Measurements from ENCODE around the gene GARNL3.

The GARNL3 gene

GRCh38 chr9:127316586-127317323 lies 52.2 kb downstream of the GARNL3 start:
- no peaks in the 10 kb centered on the region for H3K27me3 ChIP-seq
- no peak for TF ChIP-seq CTCF (IDR thresholded peaks at IDR 0.05; ENCODE audit: low read depth, low read length)
- no peak for DNase-seq
- no peak overlapping the region for H3K4me3 ChIP-seq (ENCODE audit: low read depth, low read length)
- H3K36me3 ChIP-seq, result peaks cover 51% of the 10 kb centered on the region
- no peaks in the 10 kb centered on the region for H3K9me3 ChIP-seq
- H3K4me1 ChIP-seq, result peaks cover 8% of the 10 kb centered on the region

GRCh38 chr9:127318651-127319167 lies 54.1 kb downstream of the GARNL3 start:
- H3K36me3 ChIP-seq, result peaks cover 59% of the 10 kb centered on the region
- no peak for DNase-seq

GRCh38 chr9:127319366-127320114 lies 55.0 kb downstream of the GARNL3 start:
- Histone ChIP-seq H3K4me1 (peaks cover 8% of the 10 kb centered on the region), H3K36me3 (peaks cover 53% of the 10 kb centered on the region), H3K4me3 (ENCODE audit: low read depth, low read length) (no peak overlapping the region), H3K9me3 (no peaks in the 10 kb centered on the region), H3K27me3 (no peaks in the 10 kb centered on the region)
- no peak for TF ChIP-seq CTCF (IDR thresholded peaks at IDR 0.05; ENCODE audit: low read depth, low read length)
- no peak for DNase-seq

More at GRCh38 chr9:127318651-127319167, 54.1 kb downstream of the GARNL3 start:
- H3K9me3 ChIP-seq, result no peaks in the 10 kb centered on the region
- H3K4me1 ChIP-seq, result peaks cover 8% of the 10 kb centered on the region
- no peak overlapping the region for H3K4me3 ChIP-seq (ENCODE audit: low read depth, low read length)
- H3K27me3 ChIP-seq, result no peaks in the 10 kb centered on the region
- TF ChIP-seq CTCF (IDR thresholded peaks at IDR 0.05; ENCODE audit: low read depth, low read length), result no peak

- DNase-seq, result no peak
- TF ChIP-seq CTCF (IDR thresholded peaks at IDR 0.05; ENCODE audit: low read depth, low read length), result no peak
- H3K27me3 ChIP-seq, result no peaks in the 10 kb centered on the region
- H3K4me3 ChIP-seq (ENCODE audit: low read depth, low read length), result no peak overlapping the region
- no peaks in the 10 kb centered on the region for H3K9me3 ChIP-seq
- H3K36me3 ChIP-seq, result peaks cover 49% of the 10 kb centered on the region
- H3K4me1 ChIP-seq, result peaks cover 8% of the 10 kb centered on the region
Observed at GRCh38 chr9:127320115-127320378, 55.5 kb downstream of the GARNL3 start.

GRCh38 chr9:127323393-127323792 lies 58.8 kb downstream of the GARNL3 start:
- Histone ChIP-seq H3K9me3 (no peaks in the 10 kb centered on the region), H3K4me1 (peaks cover 4% of the 10 kb centered on the region), H3K27me3 (no peaks in the 10 kb centered on the region), H3K4me3 (ENCODE audit: low read depth, low read length) (no peak overlapping the region), H3K36me3 (peaks cover 34% of the 10 kb centered on the region)
- no peak for TF ChIP-seq CTCF (IDR thresholded peaks at IDR 0.05; ENCODE audit: low read depth, low read length)
- DNase-seq, result no peak

- Histone ChIP-seq H3K4me3 (ENCODE audit: low read depth, low read length) (no peak overlapping the region), H3K9me3 (no peaks in the 10 kb centered on the region), H3K27me3 (no peaks in the 10 kb centered on the region), H3K4me1 (peaks cover 14% of the 10 kb centered on the region), H3K36me3 (peaks cover 12% of the 10 kb centered on the region)
- no peak for DNase-seq
- no peak for TF ChIP-seq CTCF (IDR thresholded peaks at IDR 0.05; ENCODE audit: low read depth, low read length)
Observed at GRCh38 chr9:127330501-127330900, 65.9 kb downstream of the GARNL3 start.

All from BE2C (cell line).